HUDEP-2 (cell line): Measurements from ENCODE around the gene RHBDL2.

Experiments used
- DNase-seq, 76 experiments: peaks; one replicate each; lab custom pipeline; 2025; ENCODE audit not compliant: unreplicated experiment in 76 of 76; lab: John Stamatoyannopoulos, UW

RHBDL2 gene

DNA sequence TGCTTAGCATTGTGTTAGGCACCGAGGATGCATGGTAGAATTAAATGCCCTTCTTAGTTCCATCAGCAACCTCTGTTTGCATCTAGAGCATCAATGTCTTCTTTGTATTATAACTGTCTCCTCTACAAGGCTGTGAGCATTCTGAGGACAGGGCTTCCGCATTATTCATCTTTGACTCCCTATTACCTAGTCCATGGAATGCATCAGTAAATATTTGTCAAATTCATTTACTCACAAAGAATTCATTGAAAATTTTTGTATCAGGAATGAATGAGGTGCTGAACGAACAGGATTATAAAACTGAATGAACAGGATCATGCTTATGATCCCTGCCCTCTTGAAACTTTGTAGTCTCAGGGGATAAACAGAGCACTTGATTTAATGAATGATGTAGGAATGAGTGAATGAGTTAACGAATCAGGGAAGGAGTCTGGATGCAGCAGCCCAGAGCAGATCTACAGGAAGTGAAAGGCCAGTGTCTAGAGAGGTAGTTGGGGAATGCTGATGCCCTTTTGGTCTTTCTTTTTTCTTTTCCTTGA is 2.8 kb downstream of the RHBDL2 start:
- DNase-seq, result no peak

DNA sequence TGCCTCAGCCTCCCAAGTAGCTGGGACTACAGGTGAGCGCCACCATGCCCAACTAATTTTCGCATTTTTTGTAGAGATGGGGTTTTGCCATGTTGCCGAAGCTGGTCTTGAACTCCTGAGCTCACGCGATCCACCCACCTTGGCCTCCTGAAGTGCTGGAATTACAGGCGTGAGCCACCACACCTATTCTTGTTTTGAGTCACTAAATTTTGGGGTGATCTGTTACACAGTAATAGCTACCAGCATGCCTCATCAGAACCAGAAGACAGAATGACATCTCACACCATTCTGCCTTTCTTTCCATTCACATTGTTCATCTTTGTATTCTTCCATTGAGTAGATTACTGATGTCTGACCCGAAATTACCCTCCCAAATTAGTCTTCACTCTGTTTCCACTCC is 9.1 kb downstream of the RHBDL2 start:
- DNase-seq, result no peak

DNA sequence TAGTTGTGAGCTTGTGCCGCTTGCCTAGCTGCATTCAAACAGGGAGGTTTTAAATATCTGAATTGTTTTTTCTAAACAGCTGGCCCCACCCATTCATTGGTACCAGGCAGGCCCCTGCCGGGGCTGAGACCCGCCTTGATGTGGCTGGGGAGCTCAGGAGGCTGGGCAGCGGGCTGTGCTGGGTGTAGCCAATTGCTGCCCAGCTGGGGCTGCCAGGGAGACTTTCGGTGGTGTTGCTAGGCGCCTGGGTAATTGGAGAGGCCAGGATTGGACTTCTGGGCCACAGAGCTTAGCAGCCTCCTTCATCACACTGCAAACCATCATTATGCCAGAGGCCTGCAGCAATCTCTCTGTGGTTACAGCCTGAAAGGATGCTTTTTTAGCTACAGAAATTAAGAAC is 12.2 kb downstream of the RHBDL2 start:
- DNase-seq, result no peak

DNA sequence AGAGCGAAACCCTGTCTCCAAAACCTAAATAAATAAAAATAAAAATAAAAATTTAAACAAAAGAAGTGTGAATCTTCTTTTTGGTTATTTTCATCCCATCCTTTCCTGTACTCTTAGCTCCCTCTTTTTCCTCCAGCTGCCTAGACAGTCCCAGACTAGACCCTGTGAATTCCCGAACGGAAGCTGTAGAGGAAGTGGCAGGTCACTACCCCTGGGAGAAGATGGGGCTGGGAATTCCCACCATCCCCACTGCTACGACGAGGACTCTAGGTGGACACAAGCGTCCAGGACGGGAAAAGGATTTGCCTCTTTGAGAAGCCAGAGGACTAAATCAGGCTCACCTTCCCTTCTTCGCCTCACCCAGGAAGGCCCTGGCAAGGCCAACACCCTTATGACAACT is 12.6 kb downstream of the RHBDL2 start:
- DNase-seq, result no peak

DNA sequence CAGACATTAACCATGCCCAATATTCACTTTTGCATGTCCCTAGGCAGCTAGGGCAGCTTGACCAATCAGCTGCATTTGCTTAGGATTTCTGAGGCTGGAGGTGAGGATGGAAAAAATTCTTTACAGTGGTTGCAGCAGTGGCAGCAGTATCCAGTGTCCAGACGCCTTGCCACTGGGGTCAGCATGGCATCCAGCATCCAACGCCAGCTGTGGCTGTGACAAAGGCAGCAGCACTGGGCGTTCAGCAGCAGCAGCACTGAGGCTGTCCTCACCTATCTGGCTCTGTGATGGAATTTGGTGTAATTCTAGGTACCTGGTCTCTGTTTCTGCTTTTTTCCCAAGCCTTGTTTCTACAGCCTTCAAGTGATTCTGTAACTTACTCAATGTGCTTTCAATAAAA is 15.5 kb downstream of the RHBDL2 start:
- no peak for DNase-seq

DNA sequence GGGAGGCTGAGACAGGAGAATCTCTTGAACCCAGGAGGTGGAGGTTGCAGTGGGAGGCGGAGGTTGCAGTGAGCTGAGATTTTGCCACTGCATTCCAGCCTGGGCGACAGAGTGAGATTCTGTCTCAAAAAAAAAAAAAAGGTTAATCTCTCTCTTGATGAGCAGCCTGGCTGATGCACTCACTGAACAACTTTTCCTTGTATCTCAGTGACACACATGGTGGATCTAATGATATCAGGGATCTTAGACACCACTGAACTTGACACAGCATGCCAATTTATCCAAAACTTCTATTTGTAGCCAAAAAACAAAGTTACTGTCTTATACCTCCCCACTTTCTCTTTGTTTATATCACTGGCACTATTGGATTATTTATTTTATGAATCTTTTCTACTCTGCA is 16.2 kb downstream of the RHBDL2 start:
- peak in 8 of 76 experiments; percentile 0 to 37 (median 17) for DNase-seq

DNA sequence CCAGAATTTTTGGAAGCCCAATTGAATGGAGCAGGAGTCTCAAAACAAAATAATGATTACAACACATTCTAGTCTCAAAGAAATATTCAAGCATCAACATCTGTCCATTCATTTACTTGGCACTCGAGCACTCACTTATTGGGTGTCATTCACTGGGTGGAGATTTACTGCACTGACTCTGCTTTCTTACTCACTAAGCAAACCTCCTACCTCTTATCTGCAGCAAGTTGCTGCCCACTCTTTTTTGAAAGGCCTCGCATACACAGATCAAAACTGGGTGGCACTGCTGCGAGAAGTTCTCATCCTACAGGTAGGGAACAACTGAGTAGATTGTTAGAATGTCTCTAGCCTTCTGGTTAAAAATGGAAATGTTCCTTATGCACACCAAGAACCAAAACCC is 18.0 kb downstream of the RHBDL2 start:
- DNase-seq, result peak in 26 of 76 experiments; percentile 4 to 55 (median 20)

DNA sequence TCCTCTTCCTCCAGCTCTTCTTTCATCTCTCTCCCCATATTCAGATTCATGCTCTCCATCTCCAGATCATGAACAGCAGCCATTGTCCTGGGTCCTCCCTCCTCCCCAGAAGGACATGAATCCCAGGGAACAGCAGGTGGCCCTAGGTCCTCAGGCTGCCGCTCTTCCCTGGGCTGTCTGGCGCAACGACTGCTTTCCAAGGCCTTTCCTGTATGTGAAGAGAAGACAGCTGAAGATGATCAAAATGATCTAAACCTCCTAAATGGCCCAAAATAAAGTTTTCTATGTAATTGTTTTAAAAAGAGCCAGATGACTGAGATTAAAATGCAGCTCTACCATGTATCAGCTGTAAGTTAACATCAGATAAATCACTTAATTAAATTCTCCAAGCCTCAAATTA is 22.5 kb downstream of the RHBDL2 start:
- DNase-seq, result no peak

DNA sequence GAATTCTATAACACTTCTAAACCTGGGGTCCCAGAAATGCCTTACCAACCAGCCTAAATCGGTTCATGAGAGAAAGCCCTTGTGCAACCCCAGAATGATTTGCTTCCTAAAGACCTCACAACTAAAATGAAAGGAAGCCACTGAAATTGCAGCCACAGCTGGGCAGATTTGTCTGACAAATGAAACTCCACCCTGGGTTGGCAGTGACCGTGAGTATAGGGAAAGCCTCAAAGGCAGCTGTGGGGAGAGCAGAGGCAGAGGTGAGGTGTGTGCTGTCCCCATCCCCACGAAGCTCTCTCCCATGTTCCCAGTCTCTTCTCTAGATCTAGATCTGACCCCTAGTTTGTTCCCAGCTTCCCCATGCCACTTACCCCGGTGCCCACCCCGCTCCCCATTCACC is 23.1 kb downstream of the RHBDL2 start:
- peak in 1 of 76 experiments; percentile 12 for DNase-seq

DNA sequence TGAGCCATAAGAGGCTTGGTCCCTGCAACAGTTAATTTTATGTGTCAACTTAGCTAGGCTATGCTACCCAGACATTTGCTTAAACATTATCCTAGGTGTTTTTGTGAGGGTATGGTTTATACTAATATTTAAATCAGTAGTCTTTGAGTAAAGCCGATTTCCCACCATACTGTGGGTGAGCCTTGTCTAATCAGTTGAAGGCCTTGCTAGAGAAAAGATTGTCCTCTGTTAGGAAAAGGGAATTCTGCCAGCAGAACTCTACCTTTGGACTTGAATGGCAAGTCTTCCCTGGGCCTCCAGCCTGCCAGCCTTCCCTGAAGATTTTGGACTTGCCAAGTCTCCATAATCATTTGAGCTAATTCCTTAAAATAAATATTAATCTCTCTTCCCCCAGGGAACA is 23.9 kb downstream of the RHBDL2 start:
- DNase-seq, result no peak

DNA sequence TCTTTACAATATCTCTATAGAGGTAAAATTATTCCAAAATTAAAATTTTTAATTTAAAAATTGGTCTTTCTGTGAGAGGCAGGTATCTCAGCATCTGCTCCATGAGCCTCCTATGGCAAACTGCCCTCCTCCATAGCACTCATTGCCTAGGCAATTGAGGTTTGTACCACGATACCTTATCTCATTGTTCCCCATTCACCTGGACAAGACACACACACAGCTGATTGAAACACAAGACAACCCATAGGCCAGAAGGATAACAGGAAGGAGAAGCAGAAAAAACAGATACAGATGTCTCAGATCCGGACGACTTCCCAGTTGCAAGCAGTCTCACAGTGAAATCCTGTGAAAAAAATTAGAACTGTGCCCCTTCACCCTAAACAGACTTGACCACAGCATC is 24.3 kb downstream of the RHBDL2 start:
- DNase-seq, result no peak

DNA sequence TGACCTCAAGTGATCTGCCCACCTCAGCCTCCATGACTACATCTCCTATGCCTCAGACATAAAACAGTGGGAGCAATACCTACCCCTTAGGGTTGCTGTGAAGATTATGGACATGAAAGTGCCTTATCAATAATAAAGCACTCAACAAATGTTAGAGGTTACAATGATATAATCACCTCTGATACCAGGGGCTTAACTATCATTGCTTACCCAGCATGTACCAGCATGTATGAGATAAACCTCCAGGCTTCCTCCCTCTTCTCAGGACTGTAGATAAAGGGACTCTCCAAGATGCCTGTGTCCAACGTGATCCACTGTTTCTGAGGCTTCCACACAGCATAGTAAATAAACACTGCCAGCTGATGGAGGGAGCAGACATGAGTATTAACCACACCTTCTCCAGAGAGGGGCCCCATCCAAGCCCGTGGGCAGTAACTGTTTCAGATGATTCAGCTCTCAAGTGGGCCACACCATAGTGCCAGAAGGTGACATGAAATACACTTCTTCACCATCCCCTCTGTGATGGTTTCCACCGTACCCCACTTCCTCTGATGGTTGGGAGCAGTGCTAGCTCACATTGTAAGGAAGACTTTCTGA is 26.2 kb downstream of the RHBDL2 start:
- DNase-seq, result peak in 74 of 76 experiments; percentile 39 to 96 (median 82)

DNA sequence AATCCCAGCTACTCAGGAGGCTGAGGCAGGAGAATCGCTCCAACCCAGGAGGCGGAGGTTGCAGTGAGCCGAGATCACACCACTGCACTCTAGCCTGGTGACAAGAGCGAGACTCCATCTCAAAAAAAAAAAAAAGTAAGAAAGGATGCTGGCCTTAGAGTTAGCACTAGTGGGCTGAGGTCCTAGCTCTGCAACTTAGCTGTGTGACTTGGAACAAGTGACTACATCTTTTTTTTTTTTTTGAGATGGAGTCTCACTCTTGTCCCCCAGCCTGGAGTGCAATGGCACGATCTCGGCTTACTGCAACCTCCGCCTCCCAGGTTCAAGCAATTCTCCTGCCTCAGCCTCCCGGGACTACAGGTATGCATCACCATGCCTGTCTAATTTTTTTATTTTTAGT is 26.7 kb downstream of the RHBDL2 start:
- peak in 3 of 76 experiments; percentile 20 to 38 (median 26) for DNase-seq

DNA sequence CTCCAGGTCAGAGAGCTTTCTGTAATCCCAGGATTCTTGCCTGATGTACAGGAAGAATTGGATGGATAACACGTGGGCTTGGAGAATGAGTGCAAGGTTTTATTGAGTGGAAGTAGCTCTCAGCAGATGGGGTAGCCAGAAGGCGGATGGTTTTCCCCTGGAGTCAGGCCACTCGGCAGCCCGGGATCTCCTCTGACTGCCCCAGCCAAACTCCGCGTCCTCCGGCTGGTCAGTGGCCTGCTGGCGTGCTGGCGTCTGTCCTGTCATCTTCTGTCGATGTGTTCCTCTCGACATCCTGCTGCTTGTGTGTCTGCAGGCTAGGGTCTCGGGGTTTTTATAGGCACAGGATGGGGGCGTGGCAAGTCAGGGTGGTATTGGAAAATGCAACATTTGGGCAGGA is 32.8 kb downstream of the RHBDL2 start:
- no peak for DNase-seq

DNA sequence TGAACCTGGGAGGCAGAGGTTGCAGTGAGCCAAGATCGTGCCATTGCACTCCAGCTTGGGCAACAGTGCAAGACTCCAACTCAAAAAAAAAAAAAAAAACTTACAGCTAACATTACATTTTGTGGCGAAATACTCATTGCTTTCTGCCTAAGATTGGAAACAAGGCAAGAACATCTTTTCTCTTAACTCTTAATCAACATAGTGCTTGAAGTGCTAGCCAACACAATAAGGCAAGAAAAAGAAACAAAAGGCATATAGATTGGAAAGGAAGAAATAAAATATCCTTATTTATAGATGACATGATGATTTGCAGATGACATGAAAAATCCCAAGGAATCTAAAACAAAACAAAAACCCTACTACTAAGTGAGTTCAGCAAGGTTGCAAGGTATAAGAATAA is 35.6 kb downstream of the RHBDL2 start:
- no peak for DNase-seq

DNA sequence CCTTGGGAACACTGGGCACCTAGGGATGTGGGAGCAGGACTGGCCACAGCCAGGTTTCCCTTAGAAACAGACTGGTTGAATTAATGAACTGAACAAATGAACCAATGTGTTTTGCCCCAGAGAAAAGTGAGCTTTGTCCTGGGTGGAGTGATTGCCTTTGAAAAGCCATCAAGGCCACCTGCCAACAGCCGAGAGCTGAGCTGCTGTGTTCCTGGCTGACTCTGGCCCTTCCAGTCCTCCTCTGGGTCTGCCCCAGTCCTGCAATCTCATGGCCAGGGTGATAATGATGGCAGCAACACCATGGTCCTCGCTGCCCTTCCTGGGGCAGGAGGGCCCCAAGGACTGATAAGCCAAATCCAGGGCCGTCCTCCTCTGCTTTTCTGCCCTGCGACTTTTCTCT is 42.1 kb downstream of the RHBDL2 start:
- no peak for DNase-seq

DNA sequence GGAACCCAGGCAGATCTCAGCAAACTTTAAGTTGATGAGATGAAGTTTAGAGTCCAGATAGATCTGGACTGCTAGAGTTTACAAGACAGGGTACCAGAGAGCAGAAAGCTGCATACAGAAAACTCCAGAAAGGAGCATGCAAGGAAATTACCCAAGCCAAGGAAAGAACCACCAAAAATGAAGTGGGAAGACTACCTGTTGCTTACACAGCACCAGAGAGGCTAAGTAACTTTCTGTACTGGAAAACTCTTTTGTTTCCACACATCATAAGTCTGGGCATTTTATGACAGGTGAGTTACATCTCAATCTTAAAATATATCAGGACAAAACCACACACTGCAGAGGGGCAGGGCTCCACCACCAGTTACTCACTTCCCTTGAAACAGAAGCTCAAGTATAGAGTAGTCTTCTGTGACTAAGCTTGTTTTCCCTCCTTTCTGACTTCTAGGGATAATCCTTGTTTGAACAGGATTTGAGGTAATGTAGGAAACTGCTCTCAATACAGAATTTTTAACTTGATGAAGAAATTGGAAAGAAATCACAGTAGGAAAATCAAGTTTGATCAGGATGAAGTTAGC is 42.9 kb downstream of the RHBDL2 start:
- DNase-seq, result no peak

DNA sequence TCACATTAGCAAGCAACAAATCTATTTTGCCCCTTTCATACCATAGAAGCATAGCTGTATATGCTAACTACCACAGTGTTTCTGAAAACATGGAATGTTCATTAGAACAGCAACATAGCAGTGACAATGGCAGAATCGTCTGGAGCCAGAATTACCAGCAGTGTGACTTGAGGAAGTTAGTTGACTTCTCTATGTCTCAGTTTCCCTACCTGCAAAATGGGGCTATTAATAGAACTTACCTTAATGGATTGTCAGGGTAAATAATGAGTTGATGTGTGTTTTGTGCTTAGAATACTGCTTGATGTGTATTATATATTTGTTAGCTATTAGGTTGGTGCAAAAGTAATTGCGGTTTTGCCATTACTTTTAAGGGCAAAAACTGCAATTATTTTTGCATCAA is 45.5 kb downstream of the RHBDL2 start:
- DNase-seq, result no peak

DNA sequence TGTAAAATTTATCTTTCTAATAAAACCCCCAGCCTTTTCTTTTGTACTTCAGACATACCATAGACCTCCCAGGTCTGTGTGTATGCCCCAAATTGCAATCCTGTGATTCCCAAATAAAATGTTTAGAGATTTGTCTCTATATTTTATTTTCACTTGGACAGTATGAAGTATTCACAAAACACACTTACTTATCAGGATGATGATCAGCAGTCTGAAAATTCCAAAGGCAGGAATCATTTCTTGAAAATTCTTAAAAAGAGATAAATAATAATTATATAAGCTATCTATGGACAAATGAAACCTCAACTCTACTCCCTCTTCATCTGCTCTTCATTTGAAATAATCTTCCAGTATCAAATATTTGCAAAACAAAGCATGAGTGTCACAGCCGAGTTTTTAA is 48.7 kb downstream of the RHBDL2 start:
- DNase-seq, result no peak

DNA sequence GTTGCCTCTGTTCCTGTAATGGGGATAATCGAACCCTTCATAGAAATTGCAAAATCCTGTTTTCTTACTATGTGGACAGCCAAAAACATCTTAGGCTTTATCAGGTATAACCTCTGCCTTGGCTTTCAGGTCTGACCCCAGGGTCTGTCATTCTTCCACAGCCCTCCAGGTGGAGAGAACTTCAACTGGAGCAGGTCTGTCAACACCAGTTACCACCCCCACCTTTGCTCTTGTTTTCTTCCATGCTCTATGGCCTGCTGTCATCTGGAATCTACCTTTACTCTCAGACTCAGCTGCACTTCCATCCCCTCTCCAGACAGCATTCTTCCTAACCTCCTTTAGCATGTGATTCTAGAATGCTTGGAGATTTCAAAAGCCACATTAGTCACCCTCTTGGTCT is 49.9 kb downstream of the RHBDL2 start:
- peak in 1 of 76 experiments; percentile 4 for DNase-seq

DNA sequence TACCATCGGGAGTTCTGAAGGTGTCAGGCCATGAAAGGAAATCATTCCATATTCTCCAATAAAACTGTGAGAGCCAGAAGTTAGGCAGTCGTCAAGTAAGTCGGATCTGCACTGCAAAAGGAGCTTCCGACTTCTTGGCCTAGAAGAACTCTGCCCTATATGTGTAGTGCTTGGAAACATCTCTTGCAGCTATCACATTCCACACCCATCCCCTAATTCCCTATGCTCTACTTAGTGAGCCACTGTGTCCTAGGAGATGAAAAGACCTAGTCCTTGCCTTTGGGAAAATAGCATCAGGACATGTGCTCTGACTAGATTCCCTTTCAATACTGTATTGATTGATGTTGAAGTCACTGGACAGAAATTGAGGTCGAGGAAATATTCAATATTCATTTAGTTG is 52.0 kb downstream of the RHBDL2 start:
- no peak for DNase-seq

DNA sequence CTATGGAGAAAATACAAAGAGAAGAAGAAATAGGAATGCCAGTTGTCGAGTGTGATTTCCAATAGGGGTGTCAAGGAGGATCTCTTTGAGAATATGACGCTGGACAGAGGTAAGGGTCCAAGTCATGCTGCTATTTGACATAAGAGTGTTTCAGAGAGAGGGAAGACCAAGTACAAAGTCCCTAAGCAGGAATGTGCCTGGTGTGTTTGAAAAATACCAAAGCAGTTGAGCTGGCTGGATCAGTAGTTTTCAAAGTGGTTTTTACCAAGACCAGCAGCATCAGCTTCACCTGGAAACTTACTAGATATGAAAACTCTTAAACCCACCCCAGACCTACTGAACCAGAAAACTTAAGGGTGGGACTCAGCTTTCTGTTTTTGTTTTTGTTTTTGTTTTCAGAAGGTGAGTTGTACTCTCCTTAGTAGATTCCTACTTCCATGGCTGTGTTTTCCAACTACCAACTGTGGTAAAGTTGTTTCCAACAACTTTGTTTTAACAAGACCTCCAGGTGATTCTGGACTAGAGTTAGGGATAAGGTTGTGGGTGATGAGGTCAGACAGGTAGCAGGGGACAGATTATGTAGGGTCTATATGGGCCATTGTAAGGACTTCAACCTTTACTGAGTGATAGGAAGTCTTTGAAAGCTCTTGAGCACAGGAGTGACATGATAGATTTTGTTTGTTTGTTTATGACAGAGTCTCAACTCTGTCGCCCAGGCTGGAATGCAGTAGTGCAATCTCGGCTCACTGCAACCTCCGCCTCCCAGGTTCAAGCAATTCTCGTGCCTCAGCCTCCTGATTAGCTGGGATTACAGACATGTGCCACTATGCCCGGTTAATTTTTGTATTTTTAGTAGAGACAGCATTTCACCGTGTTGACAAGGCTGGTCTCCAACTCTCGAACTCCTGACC is 53.0 kb downstream of the RHBDL2 start:
- DNase-seq, result no peak
